HL-60 (cell line): Measurements from ENCODE around the gene ACD.

ENCODE experiments used
- CTCF ChIP-seq: IDR thresholded peaks from one replicate; pipeline ENCODE4 v1.5.1; 2011; ENCODE audit warnings: low read length, control low read depth, inconsistent platforms; ENCODE audit not compliant: insufficient read depth
- GABPA ChIP-seq: IDR thresholded peaks from 2 replicates; pipeline ENCODE4 v1.6.1; 2012; ENCODE audit warnings: low read depth
- POLR2AphosphoS5 ChIP-seq: IDR thresholded peaks from 2 replicates; pipeline ENCODE4 v1.6.1; 2012; ENCODE audit warnings: low read depth
- REST ChIP-seq: IDR thresholded peaks from 2 replicates; pipeline ENCODE4 v1.6.1; 2012; ENCODE audit warnings: low read depth; ENCODE audit not compliant: insufficient replicate concordance

- TF ChIP-seq CTCF (no peak), REST (no peak), GABPA (no peak), POLR2AphosphoS5 (no peak)
Measured at GRCh38 chr16:67658849-67659674, 998 bp downstream of the ACD start.
